Lung (tissue), 12 donors: ENCODE results near the gene ZNF394. TPM values are rescaled to one million over a fixed set of nuclear protein-coding genes. Genes with fewer than 3 reads are reported as not detected.

ENCODE experiments used
- ATAC-seq: fragments of 200-7000 bp; cut with Tn5 transposase; one replicate; pipeline ENCODE4 v1.9.1; 2020; ENCODE audit warnings: moderate number of reproducible peaks; ENCODE audit not compliant: insufficient read depth, low FRiP score
- DNase-seq, 3 donors: peaks; one replicate each; pipeline ENCODE4 v3.0.0-alpha.2; 2013 to 2017
- H3K27ac ChIP-seq, 2 donors: one replicate each; pipeline ENCODE4 v1.5.1; 2013; ENCODE audit warnings: mild to moderate bottlenecking in 2 of 2, moderate library complexity in 2 of 2, control low read depth in 1 of 2, inconsistent platforms in 1 of 2, low read depth in 1 of 2, low read length in 1 of 2
- H3K27me3 ChIP-seq, 3 donors: one replicate each; pipeline ENCODE4 v1.5.1; 2013; ENCODE audit warnings: low read length in 2 of 3; ENCODE audit not compliant: control insufficient read depth in 3 of 3, insufficient read depth in 3 of 3
- H3K36me3 ChIP-seq, 4 donors: one replicate each; pipeline ENCODE4 v1.5.1; 2013; ENCODE audit warnings: low read length in 4 of 4, mild to moderate bottlenecking in 1 of 4, moderate library complexity in 1 of 4; ENCODE audit not compliant: control insufficient read depth in 4 of 4, insufficient read depth in 4 of 4
- H3K4me1 ChIP-seq, 5 donors: one replicate each; pipeline ENCODE4 v1.5.1; 2013; ENCODE audit warnings: low read length in 5 of 5, mild to moderate bottlenecking in 2 of 5, moderate library complexity in 1 of 5; ENCODE audit not compliant: control insufficient read depth in 5 of 5, insufficient read depth in 5 of 5
- H3K4me3 ChIP-seq: one replicate; pipeline ENCODE4 v1.5.1; 2013; ENCODE audit warnings: mild to moderate bottlenecking, control low read depth, moderate library complexity
- H3K9ac ChIP-seq, 2 donors: one replicate each; pipeline ENCODE4 v1.5.1; 2013; ENCODE audit warnings: low read length in 2 of 2, control low read depth in 1 of 2; ENCODE audit not compliant: insufficient read depth in 1 of 2
- H3K9me3 ChIP-seq, 4 donors: one replicate each; pipeline ENCODE4 v1.5.1; 2013; ENCODE audit warnings: low read length in 3 of 4, mild to moderate bottlenecking in 1 of 4, moderate library complexity in 1 of 4; ENCODE audit not compliant: control insufficient read depth in 4 of 4, insufficient read depth in 3 of 4
- WGBS, 2 donors: extraction: QIAGEN DNeasy Blood & Tissue Kit; methylation state at CpG; one replicate each; pipeline ENCODE4 v1.1.7; 2013; 5-methylcytosine and 5-hydroxymethylcytosine counted together
- polyA plus RNA-seq, 2 donors: library from polyadenylated mRNA; stranded (reverse); fragments of 200-250 nt; gene quantifications; one replicate each; pipeline ENCODE4 v1.2.1, GENCODE V29; 2013
- total RNA-seq, 2 donors: library from RNA; depleted of rRNA in 1 of 2; stranded (reverse); fragments of >200 nt in 1 of 2; gene quantifications; one replicate each; pipeline ENCODE4 v1.2.1, GENCODE V29; 2014 to 2021
- TF ChIP-seq, protein P1 (sequence below): IDR thresholded peaks from 2 replicates; pipeline ENCODE4 v1.5.1; 2012; ENCODE audit warnings: mild to moderate bottlenecking; ENCODE audit errors: control extremely low read depth, extremely low read depth
- donor health status: control.
- donor health status: control.
- donor health status: Bipolar disorder and iron deficiency.
- donor health status: healthy.
- donor health status: DM: yes; HTN: yes; CAD: no.

Gene ZNF394
- total and polyA plus RNA-seq, 4 donors: 18.5 to 44.5 (median 26.4) TPM

DNA sequence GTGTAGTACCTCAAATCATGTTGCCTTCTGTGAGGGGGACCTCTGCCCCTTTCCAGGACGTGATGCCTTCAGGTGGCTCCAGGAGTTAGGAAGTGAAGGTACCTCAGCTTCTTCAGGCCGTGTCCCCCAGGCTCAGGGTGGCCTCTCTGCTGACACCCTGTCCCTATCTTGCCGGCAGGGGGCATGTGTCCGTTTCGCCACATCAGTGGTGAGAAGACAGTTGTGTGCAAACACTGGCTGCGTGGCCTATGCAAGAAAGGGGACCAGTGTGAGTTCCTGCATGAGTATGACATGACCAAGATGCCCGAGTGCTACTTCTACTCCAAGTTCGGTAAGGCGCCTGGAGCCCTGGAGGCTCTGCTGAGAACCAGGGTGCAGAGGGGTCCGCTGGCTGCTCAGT, 52.1 kb downstream of the ZNF394 start:
- ATAC-seq: no peak

DNA sequence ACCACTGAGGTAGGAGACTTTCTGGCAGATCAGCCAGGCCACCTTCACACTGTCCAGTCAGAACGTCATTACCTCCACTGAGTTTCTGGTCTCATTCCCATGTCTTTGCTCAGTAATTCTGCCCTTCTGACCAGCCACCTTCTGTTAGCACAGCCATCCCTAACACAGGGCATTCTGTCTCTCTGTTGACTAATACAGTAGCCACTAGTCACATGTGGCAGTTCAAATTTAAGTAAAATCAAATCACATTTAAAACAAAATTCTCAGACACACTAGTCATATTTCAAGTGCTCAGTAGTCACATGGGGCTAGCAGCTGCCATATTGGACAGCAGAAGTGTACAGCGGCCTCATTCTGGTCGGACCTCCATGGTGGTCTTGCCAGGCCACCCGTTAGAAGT, 54.0 kb downstream of the ZNF394 start:
- H3K27me3 ChIP-seq: no peaks in the 10 kb centered on the region
- TF ChIP-seq, protein P1, sequence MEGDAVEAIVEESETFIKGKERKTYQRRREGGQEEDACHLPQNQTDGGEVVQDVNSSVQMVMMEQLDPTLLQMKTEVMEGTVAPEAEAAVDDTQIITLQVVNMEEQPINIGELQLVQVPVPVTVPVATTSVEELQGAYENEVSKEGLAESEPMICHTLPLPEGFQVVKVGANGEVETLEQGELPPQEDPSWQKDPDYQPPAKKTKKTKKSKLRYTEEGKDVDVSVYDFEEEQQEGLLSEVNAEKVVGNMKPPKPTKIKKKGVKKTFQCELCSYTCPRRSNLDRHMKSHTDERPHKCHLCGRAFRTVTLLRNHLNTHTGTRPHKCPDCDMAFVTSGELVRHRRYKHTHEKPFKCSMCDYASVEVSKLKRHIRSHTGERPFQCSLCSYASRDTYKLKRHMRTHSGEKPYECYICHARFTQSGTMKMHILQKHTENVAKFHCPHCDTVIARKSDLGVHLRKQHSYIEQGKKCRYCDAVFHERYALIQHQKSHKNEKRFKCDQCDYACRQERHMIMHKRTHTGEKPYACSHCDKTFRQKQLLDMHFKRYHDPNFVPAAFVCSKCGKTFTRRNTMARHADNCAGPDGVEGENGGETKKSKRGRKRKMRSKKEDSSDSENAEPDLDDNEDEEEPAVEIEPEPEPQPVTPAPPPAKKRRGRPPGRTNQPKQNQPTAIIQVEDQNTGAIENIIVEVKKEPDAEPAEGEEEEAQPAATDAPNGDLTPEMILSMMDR: no peak
- no peak overlapping the region for H3K9ac ChIP-seq
- no peaks in the 10 kb centered on the region for H3K9me3 ChIP-seq
- no peak for DNase-seq
- ATAC-seq: no peak
- H3K36me3 ChIP-seq: peaks cover 8 to 51% (median 24%) of the 10 kb centered on the region in 4 donors
- peaks cover 0 to 3% (median 0%) of the 10 kb centered on the region in 5 donors for H3K4me1 ChIP-seq
- WGBS, 2 donors: 92 to 94% methylated on average over 4 of the region's 4 CpGs
- no peak overlapping the region for H3K4me3 ChIP-seq
- no peak overlapping the region for H3K27ac ChIP-seq

More for the DNA sequence above, 52.1 kb downstream of the ZNF394 start:
- no peak overlapping the region for H3K9ac ChIP-seq
- no peak for DNase-seq
- WGBS, 2 donors: 87 to 91% methylated on average over 10 of the region's 10 CpGs
- no peak overlapping the region for H3K27ac ChIP-seq
- no peaks in the 10 kb centered on the region for H3K9me3 ChIP-seq
- H3K4me1 ChIP-seq: no peaks in the 10 kb centered on the region
- no peaks in the 10 kb centered on the region for H3K27me3 ChIP-seq
- TF ChIP-seq, protein P1: no peak
- peaks cover 8 to 63% (median 29%) of the 10 kb centered on the region in 4 donors for H3K36me3 ChIP-seq
- H3K4me3 ChIP-seq: no peak overlapping the region

Other genes starting within 250 kb of the ZNF394 start
- not detected for gene MYH16, start 227.4 kb downstream of the ZNF394 start, total RNA-seq
- gene MYH16, start 227.4 kb downstream of the ZNF394 start, polyA plus RNA-seq: under 1 TPM; 0.04 to 0.07 TPM
- gene ARPC1A, start 174.4 kb downstream of the ZNF394 start, total RNA-seq: 100 to 1,000 TPM in 1 of 2 donors, 10 to 100 TPM in 1; 71.3 to 135 TPM
- gene ARPC1A, start 174.4 kb downstream of the ZNF394 start, polyA plus RNA-seq: 100 to 1,000 TPM; 105 to 212 TPM
- gene ARPC1B, start 125.6 kb downstream of the ZNF394 start, total RNA-seq: 100 to 1,000 TPM; 164 to 310 TPM
- 100 to 1,000 TPM; 221 to 937 TPM for gene ARPC1B, start 125.6 kb downstream of the ZNF394 start, polyA plus RNA-seq
- gene PDAP1, start 91.7 kb downstream of the ZNF394 start, total RNA-seq: 10 to 100 TPM; 20.5 to 96.6 TPM
- 100 to 1,000 TPM; 130 to 191 TPM for gene PDAP1, start 91.7 kb downstream of the ZNF394 start, polyA plus RNA-seq
- 100 to 1,000 TPM in 1 of 2 donors, 10 to 100 TPM in 1; 88.5 to 107 TPM for gene BUD31, start 91.3 kb downstream of the ZNF394 start, total RNA-seq
- gene BUD31, start 91.3 kb downstream of the ZNF394 start, polyA plus RNA-seq: 100 to 1,000 TPM; 124 to 185 TPM
- 1 to 10 TPM; 4.5 to 6.8 TPM for gene PTCD1, start 61.5 kb downstream of the ZNF394 start, total RNA-seq
- gene PTCD1, start 61.5 kb downstream of the ZNF394 start, polyA plus RNA-seq: 1 to 10 TPM; 2.8 to 3.4 TPM
- gene CPSF4, start 61.3 kb downstream of the ZNF394 start, total RNA-seq: 10 to 100 TPM; 18.3 to 36.8 TPM
- 10 to 100 TPM; 26.1 to 29.3 TPM for gene CPSF4, start 61.3 kb downstream of the ZNF394 start, polyA plus RNA-seq
- 100 to 1,000 TPM; 128 to 208 TPM for gene ATP5MF, start 34.1 kb downstream of the ZNF394 start, total RNA-seq
- 1,000 to 10,000 TPM in 1 of 2 donors, 100 to 1,000 TPM in 1; 970 to 1,164 TPM for gene ATP5MF, start 34.1 kb downstream of the ZNF394 start, polyA plus RNA-seq
- gene ZNF789, start 27.4 kb downstream of the ZNF394 start, total RNA-seq: 10 to 100 TPM; 10.6 to 19.7 TPM
- 10 to 100 TPM in 1 of 2 donors, 1 to 10 TPM in 1; 4.1 to 12.5 TPM for gene ZNF789, start 27.4 kb downstream of the ZNF394 start, polyA plus RNA-seq
- 1 to 10 TPM; 8.4 to 9.7 TPM for gene ZKSCAN5, start 4.4 kb upstream of the ZNF394 start, total RNA-seq
- gene ZKSCAN5, start 4.4 kb upstream of the ZNF394 start, polyA plus RNA-seq: 1 to 10 TPM; 3.1 to 4.0 TPM
- 10 to 100 TPM in 1 of 2 donors, 1 to 10 TPM in 1; 4.8 to 10.1 TPM for gene FAM200A, start 51.8 kb upstream of the ZNF394 start, total RNA-seq
- gene FAM200A, start 51.8 kb upstream of the ZNF394 start, polyA plus RNA-seq: 1 to 10 TPM; 2.7 to 5.4 TPM
- 100 to 1,000 TPM in 1 of 2 donors, 10 to 100 TPM in 1; 72.3 to 138 TPM for gene ZNF655, start 58.4 kb upstream of the ZNF394 start, total RNA-seq
- 10 to 100 TPM; 41.3 to 50.1 TPM for gene ZNF655, start 58.4 kb upstream of the ZNF394 start, polyA plus RNA-seq
- 1 to 10 TPM in 1 of 2 donors, under 1 TPM in 1; 0.31 to 1.4 TPM for gene TMEM225B, start 98.0 kb upstream of the ZNF394 start, total RNA-seq
- gene TMEM225B, start 98.0 kb upstream of the ZNF394 start, polyA plus RNA-seq: 1 to 10 TPM in 1 of 2 donors, under 1 TPM in 1; 0.49 to 1.0 TPM
- gene ZSCAN25, start 116.7 kb upstream of the ZNF394 start, total RNA-seq: 10 to 100 TPM; 22.0 to 24.0 TPM
- 1 to 10 TPM; 5.7 to 6.2 TPM for gene ZSCAN25, start 116.7 kb upstream of the ZNF394 start, polyA plus RNA-seq
- gene CYP3A5, start 179.7 kb upstream of the ZNF394 start, total RNA-seq: 10 to 100 TPM; 11.0 to 26.3 TPM
- gene CYP3A5, start 179.7 kb upstream of the ZNF394 start, polyA plus RNA-seq: 10 to 100 TPM in 1 of 2 donors, 1 to 10 TPM in 1; 2.2 to 10.8 TPM
- under 1 TPM; 0.64 to 0.71 TPM for gene CYP3A7, start 234.9 kb upstream of the ZNF394 start, total RNA-seq
- under 1 TPM; 0.19 to 0.24 TPM for gene CYP3A7, start 234.9 kb upstream of the ZNF394 start, polyA plus RNA-seq